Measurements from ENCODE around the gene SYS1.
A peak's percentile ranks its signal among the peaks of the same experiment; 100 is the strongest.

SYS1 gene

DNA sequence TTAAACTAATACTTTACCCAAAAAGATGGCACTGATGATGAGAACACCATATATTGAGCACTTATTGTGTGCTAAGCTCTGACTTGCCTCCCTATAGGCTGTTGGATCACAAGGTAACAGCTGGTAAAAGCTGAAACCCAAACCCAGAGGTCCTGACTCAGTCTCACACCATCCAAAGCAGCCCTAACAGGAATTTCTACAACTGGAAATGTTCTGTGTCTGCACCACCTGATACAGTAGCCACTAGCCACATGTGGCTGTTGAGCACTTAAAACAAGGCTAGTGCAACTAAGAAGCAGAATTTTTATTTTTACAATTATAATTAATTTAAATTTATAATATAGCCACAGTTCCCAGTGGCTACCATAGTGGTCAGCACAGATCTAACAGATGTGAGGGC is 39.2 kb upstream of the SYS1 start:
- no peak overlapping the region for H3K9ac ChIP-seq (ENCODE audit: low read length in 5 of 5)
- H3K36me3 ChIP-seq (ENCODE audit: control insufficient read depth in 5 of 5, insufficient read depth in 5 of 5, low read length in 5 of 5) = peaks cover 0 to 34% (median 26%) of the 10 kb centered on the region in 5 donors
- no peak overlapping the region for H3K27ac ChIP-seq (ENCODE audit: low read depth, low read length)
- no peak overlapping the region for H3K4me3 ChIP-seq (ENCODE audit: low read depth in 1 of 5, low read length in 5 of 5)
- H3K9me3 ChIP-seq (ENCODE audit: control insufficient read depth in 5 of 5, low read length in 5 of 5) = no peaks in the 10 kb centered on the region
- no peaks in the 10 kb centered on the region for H3K27me3 ChIP-seq (ENCODE audit: control insufficient read depth in 5 of 5, insufficient read depth in 4 of 5, low read length in 5 of 5)
- no peaks in the 10 kb centered on the region for H3K4me1 ChIP-seq (ENCODE audit: control insufficient read depth in 5 of 5, insufficient read depth in 5 of 5, low read length in 5 of 5)

GRCh38 chr20:45325371-45325770 is 37.6 kb upstream of the SYS1 start:
- no peak overlapping the region for H3K4me3 ChIP-seq (ENCODE audit: low read depth in 1 of 5, low read length in 5 of 5)

DNA sequence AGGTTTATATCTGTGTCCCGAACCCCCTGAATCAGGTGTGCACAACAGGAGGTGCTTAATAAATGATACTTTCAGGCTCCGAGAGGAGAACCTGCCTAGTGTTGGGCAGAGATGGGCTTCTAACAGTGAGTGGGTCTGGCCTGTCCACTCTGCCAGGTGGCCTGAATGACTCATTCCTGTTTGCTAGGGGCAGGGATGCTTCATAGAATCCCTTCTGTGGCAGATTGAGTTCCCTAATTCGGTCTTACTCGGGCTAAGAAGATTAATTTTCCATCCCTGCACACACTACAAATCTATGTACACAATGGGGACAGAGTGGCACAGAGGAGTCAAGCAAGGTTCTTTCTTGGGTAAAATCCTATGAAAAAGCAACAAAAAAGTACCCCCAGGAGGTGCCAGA is 34.5 kb upstream of the SYS1 start:
- no peak overlapping the region for H3K27ac ChIP-seq (ENCODE audit: low read depth, low read length)
- peaks cover 9 to 75% (median 60%) of the 10 kb centered on the region in 5 donors for H3K36me3 ChIP-seq (ENCODE audit: control insufficient read depth in 5 of 5, insufficient read depth in 5 of 5, low read length in 5 of 5)
- no peaks in the 10 kb centered on the region for H3K9me3 ChIP-seq (ENCODE audit: control insufficient read depth in 5 of 5, low read length in 5 of 5)
- H3K4me1 ChIP-seq (ENCODE audit: control insufficient read depth in 5 of 5, insufficient read depth in 5 of 5, low read length in 5 of 5) = no peaks in the 10 kb centered on the region
- H3K4me3 ChIP-seq (ENCODE audit: low read depth in 1 of 5, low read length in 5 of 5) = no peak overlapping the region
- no peaks in the 10 kb centered on the region for H3K27me3 ChIP-seq (ENCODE audit: control insufficient read depth in 5 of 5, insufficient read depth in 4 of 5, low read length in 5 of 5)
- H3K9ac ChIP-seq (ENCODE audit: low read length in 5 of 5) = peak overlapping the region in 1 of 5 donors; percentile 19

More at GRCh38 chr20:45325371-45325770, 37.6 kb upstream of the SYS1 start:
- no peaks in the 10 kb centered on the region for H3K27me3 ChIP-seq (ENCODE audit: control insufficient read depth in 5 of 5, insufficient read depth in 4 of 5, low read length in 5 of 5)
- no peak overlapping the region for H3K27ac ChIP-seq (ENCODE audit: low read depth, low read length)
- H3K4me1 ChIP-seq (ENCODE audit: control insufficient read depth in 5 of 5, insufficient read depth in 5 of 5, low read length in 5 of 5) = no peaks in the 10 kb centered on the region
- H3K9me3 ChIP-seq (ENCODE audit: control insufficient read depth in 5 of 5, low read length in 5 of 5) = no peaks in the 10 kb centered on the region
- H3K9ac ChIP-seq (ENCODE audit: low read length in 5 of 5) = no peak overlapping the region
- peaks cover 5 to 51% (median 42%) of the 10 kb centered on the region in 5 donors for H3K36me3 ChIP-seq (ENCODE audit: control insufficient read depth in 5 of 5, insufficient read depth in 5 of 5, low read length in 5 of 5)

- Histone ChIP-seq H3K36me3 (ENCODE audit: control insufficient read depth in 5 of 5, insufficient read depth in 5 of 5, low read length in 5 of 5) (peaks cover 9 to 72% (median 58%) of the 10 kb centered on the region in 5 donors), H3K4me1 (ENCODE audit: control insufficient read depth in 5 of 5, insufficient read depth in 5 of 5, low read length in 5 of 5) (no peaks in the 10 kb centered on the region), H3K9ac (ENCODE audit: low read length in 5 of 5) (no peak overlapping the region), H3K9me3 (ENCODE audit: control insufficient read depth in 5 of 5, low read length in 5 of 5) (no peaks in the 10 kb centered on the region), H3K27me3 (ENCODE audit: control insufficient read depth in 5 of 5, insufficient read depth in 4 of 5, low read length in 5 of 5) (no peaks in the 10 kb centered on the region), H3K27ac (ENCODE audit: low read depth, low read length) (no peak overlapping the region), H3K4me3 (ENCODE audit: low read depth in 1 of 5, low read length in 5 of 5) (no peak overlapping the region)
Measured at GRCh38 chr20:45329497-45330319, 33.2 kb upstream of the SYS1 start.

GRCh38 chr20:45330476-45330875 is 32.5 kb upstream of the SYS1 start:
- Histone ChIP-seq H3K27me3 (ENCODE audit: control insufficient read depth in 5 of 5, insufficient read depth in 4 of 5, low read length in 5 of 5) (no peaks in the 10 kb centered on the region), H3K9me3 (ENCODE audit: control insufficient read depth in 5 of 5, low read length in 5 of 5) (no peaks in the 10 kb centered on the region), H3K4me1 (ENCODE audit: control insufficient read depth in 5 of 5, insufficient read depth in 5 of 5, low read length in 5 of 5) (no peaks in the 10 kb centered on the region), H3K4me3 (ENCODE audit: low read depth in 1 of 5, low read length in 5 of 5) (no peak overlapping the region), H3K9ac (ENCODE audit: low read length in 5 of 5) (no peak overlapping the region), H3K36me3 (ENCODE audit: control insufficient read depth in 5 of 5, insufficient read depth in 5 of 5, low read length in 5 of 5) (peaks cover 9 to 71% (median 58%) of the 10 kb centered on the region in 5 donors), H3K27ac (ENCODE audit: low read depth, low read length) (no peak overlapping the region)

GRCh38 chr20:45336530-45337366 is 26.2 kb upstream of the SYS1 start:
- Histone ChIP-seq H3K27ac (ENCODE audit: low read depth, low read length) (peak overlapping the region; percentile 69), H3K27me3 (ENCODE audit: control insufficient read depth in 5 of 5, insufficient read depth in 4 of 5, low read length in 5 of 5) (no peaks in the 10 kb centered on the region), H3K4me3 (ENCODE audit: low read depth in 1 of 5, low read length in 5 of 5) (no peak overlapping the region), H3K9ac (ENCODE audit: low read length in 5 of 5) (peak overlapping the region in 2 of 5 donors; percentile 0 to 63), H3K9me3 (ENCODE audit: control insufficient read depth in 5 of 5, low read length in 5 of 5) (no peaks in the 10 kb centered on the region), H3K36me3 (ENCODE audit: control insufficient read depth in 5 of 5, insufficient read depth in 5 of 5, low read length in 5 of 5) (peaks cover under 1 to 32% (median 14%) of the 10 kb centered on the region in 5 donors), H3K4me1 (ENCODE audit: control insufficient read depth in 5 of 5, insufficient read depth in 5 of 5, low read length in 5 of 5) (peaks cover 4 to 48% (median 35%) of the 10 kb centered on the region in 5 donors)

- peaks cover 8 to 56% (median 43%) of the 10 kb centered on the region in 5 donors for H3K4me1 ChIP-seq (ENCODE audit: control insufficient read depth in 5 of 5, insufficient read depth in 5 of 5, low read length in 5 of 5)
- H3K27ac ChIP-seq (ENCODE audit: low read depth, low read length) = peak overlapping the region; percentile 69
- no peaks in the 10 kb centered on the region for H3K27me3 ChIP-seq (ENCODE audit: control insufficient read depth in 5 of 5, insufficient read depth in 4 of 5, low read length in 5 of 5)
- H3K4me3 ChIP-seq (ENCODE audit: low read depth in 1 of 5, low read length in 5 of 5) = peak overlapping the region in 1 of 5 donors; percentile 43
- H3K9ac ChIP-seq (ENCODE audit: low read length in 5 of 5) = peak overlapping the region in 3 of 5 donors; percentile 0 to 68 (median 41)
- peaks cover 0 to 28% (median 12%) of the 10 kb centered on the region in 5 donors for H3K36me3 ChIP-seq (ENCODE audit: control insufficient read depth in 5 of 5, insufficient read depth in 5 of 5, low read length in 5 of 5)
- no peaks in the 10 kb centered on the region for H3K9me3 ChIP-seq (ENCODE audit: control insufficient read depth in 5 of 5, low read length in 5 of 5)
Measured at GRCh38 chr20:45337367-45338120, 25.4 kb upstream of the SYS1 start.

- Histone ChIP-seq H3K9me3 (ENCODE audit: control insufficient read depth in 5 of 5, low read length in 5 of 5) (no peaks in the 10 kb centered on the region), H3K27me3 (ENCODE audit: control insufficient read depth in 5 of 5, insufficient read depth in 4 of 5, low read length in 5 of 5) (no peaks in the 10 kb centered on the region), H3K4me3 (ENCODE audit: low read depth in 1 of 5, low read length in 5 of 5) (peak overlapping the region in 1 of 5 donors; percentile 43), H3K4me1 (ENCODE audit: control insufficient read depth in 5 of 5, insufficient read depth in 5 of 5, low read length in 5 of 5) (peaks cover 13 to 64% (median 51%) of the 10 kb centered on the region in 5 donors), H3K27ac (ENCODE audit: low read depth, low read length) (peak overlapping the region; percentile 69), H3K9ac (ENCODE audit: low read length in 5 of 5) (peak overlapping the region in 2 of 5 donors; percentile 41 to 68), H3K36me3 (ENCODE audit: control insufficient read depth in 5 of 5, insufficient read depth in 5 of 5, low read length in 5 of 5) (peaks cover 0 to 23% (median 6%) of the 10 kb centered on the region in 5 donors)
Measured at GRCh38 chr20:45338121-45339030, 24.6 kb upstream of the SYS1 start.

DNA sequence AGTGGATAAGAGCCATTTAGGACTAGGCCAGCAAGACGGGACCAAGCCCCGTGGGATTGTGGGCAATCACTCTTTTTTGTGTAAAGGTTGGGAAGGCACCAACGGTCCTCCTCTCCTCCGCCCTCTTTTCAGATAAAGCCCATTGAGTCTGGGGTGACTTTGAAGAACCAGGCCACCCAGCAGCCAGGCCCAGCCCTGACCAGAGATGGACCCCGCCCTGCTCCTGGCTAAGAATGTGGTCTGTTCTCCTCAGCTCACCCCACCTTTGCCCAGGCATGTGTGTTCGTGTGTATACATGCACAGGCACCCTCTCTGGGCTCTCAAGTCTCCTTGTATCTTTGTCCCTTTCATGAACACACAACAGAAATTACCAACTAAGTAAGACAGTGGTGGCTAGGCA is 23.9 kb upstream of the SYS1 start:
- peaks cover 13 to 71% (median 59%) of the 10 kb centered on the region in 5 donors for H3K4me1 ChIP-seq (ENCODE audit: control insufficient read depth in 5 of 5, insufficient read depth in 5 of 5, low read length in 5 of 5)
- H3K36me3 ChIP-seq (ENCODE audit: control insufficient read depth in 5 of 5, insufficient read depth in 5 of 5, low read length in 5 of 5) = peaks cover 0 to 23% (median 6%) of the 10 kb centered on the region in 5 donors
- H3K27me3 ChIP-seq (ENCODE audit: control insufficient read depth in 5 of 5, insufficient read depth in 4 of 5, low read length in 5 of 5) = no peaks in the 10 kb centered on the region
- H3K9me3 ChIP-seq (ENCODE audit: control insufficient read depth in 5 of 5, low read length in 5 of 5) = no peaks in the 10 kb centered on the region
- no peak overlapping the region for H3K9ac ChIP-seq (ENCODE audit: low read length in 5 of 5)
- peak overlapping the region; percentile 69 for H3K27ac ChIP-seq (ENCODE audit: low read depth, low read length)
- no peak overlapping the region for H3K4me3 ChIP-seq (ENCODE audit: low read depth in 1 of 5, low read length in 5 of 5)
